GM12864 (cell line): Measurements from ENCODE around the gene ACO1.

ENCODE experiments used
- DNase-seq: peaks from one replicate; pipeline ENCODE4 v3.0.0-alpha.2; 2011; ENCODE audit warnings: low read depth
- H3K4me3 ChIP-seq: 2 replicates; pipeline ENCODE4 v1.5.1; 2011; ENCODE audit warnings: mild to moderate bottlenecking, low read depth, low read length, control low read depth
- CTCF ChIP-seq: IDR thresholded peaks from 2 replicates; pipeline ENCODE4 v1.5.1; 2011; ENCODE audit warnings: low read depth, mild to moderate bottlenecking, moderate library complexity, low read length, control low read depth, inconsistent platforms; ENCODE audit errors: missing control alignments

The ACO1 gene

GRCh38 chr9:32426278-32426939, 42.0 kb downstream of the ACO1 start:
- no peak overlapping the region for H3K4me3 ChIP-seq
- DNase-seq = no peak
- TF ChIP-seq CTCF = no peak

GRCh38 chr9:32427111-32427873, 42.8 kb downstream of the ACO1 start:
- no peak for TF ChIP-seq CTCF
- no peak for DNase-seq
- H3K4me3 ChIP-seq = no peak overlapping the region

DNA sequence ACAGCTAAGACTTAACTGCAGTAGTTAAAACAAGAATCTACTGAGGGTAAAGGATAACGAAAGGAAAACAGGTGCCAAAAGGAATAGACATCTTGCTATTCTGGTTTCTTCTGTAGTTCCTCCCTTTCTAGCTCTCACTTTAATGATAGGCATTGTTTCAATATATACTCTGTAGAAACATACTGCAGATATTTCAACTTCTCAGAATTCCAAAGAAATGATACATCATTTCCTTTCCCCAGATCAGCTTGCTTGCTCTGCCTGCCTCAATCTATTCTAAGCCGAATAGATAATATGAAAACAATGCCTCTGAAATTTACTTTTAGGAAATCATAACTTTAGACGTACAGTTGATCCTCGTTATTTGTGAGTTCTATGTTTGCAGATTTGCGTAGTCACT, 46.3 kb downstream of the ACO1 start:
- no peak for TF ChIP-seq CTCF
- no peak for DNase-seq
- no peak overlapping the region for H3K4me3 ChIP-seq

- no peak for DNase-seq
- no peak for TF ChIP-seq CTCF
- H3K4me3 ChIP-seq = no peak overlapping the region
Measured at GRCh38 chr9:32431196-32431595, 46.8 kb downstream of the ACO1 start.

GRCh38 chr9:32431940-32432555, 47.6 kb downstream of the ACO1 start:
- peak; percentile 3 for DNase-seq

GRCh38 chr9:32434892-32435291, 50.4 kb downstream of the ACO1 start:
- DNase-seq = no peak
- H3K4me3 ChIP-seq = no peak overlapping the region
- TF ChIP-seq CTCF = no peak

More at GRCh38 chr9:32431940-32432555, 47.6 kb downstream of the ACO1 start:
- H3K4me3 ChIP-seq = no peak overlapping the region
- TF ChIP-seq CTCF = peak; percentile 50
